SU-DHL-6 (cell line): ENCODE measurements around the gene FAM20B.

Experiments used
- H2AFZ ChIP-seq: fragments of 200-600 bp; sonication (generic); 2 replicates; pipeline ENCODE4 v1.6.1; 2014; ENCODE audit warnings: low read depth, mild to moderate bottlenecking, moderate library complexity, mixed read lengths, antibody characterized with exemption, low read length; ENCODE audit not compliant: severe bottlenecking
- H3F3A ChIP-seq: fragments of 200-600 bp; shearing (Covaris generic); 2 replicates; pipeline ENCODE4 v1.6.0; 2016; ENCODE audit warnings: antibody characterized with exemption, mild to moderate bottlenecking; ENCODE audit not compliant: insufficient read depth
- H3K27ac ChIP-seq: fragments of 200-600 bp; sonication (generic); 2 replicates; pipeline ENCODE4 v1.5.1; 2016; ENCODE audit warnings: low read depth, mild to moderate bottlenecking, low read length, moderate library complexity, mixed read lengths
- H3K27me3 ChIP-seq: fragments of 200-600 bp; sonication (generic), shearing (Covaris generic); 2 replicates; pipeline ENCODE4 v1.6.0; 2014; ENCODE audit warnings: mild to moderate bottlenecking, low read length
- H3K36me3 ChIP-seq: fragments of 200-600 bp; sonication (generic); 2 replicates; pipeline ENCODE4 v1.6.1; 2014; ENCODE audit warnings: mild to moderate bottlenecking, low read length, mixed read lengths
- H3K4me2 ChIP-seq: fragments of 300-600, 200-600 bp; shearing (Covaris generic), sonication (generic); 2 replicates; pipeline ENCODE4 v1.6.0; 2014; ENCODE audit warnings: low read length, low read depth, mild to moderate bottlenecking; ENCODE audit not compliant: poor library complexity, severe bottlenecking
- H3K4me3 ChIP-seq: fragments of 200-600 bp; sonication (generic); 2 replicates; pipeline ENCODE4 v1.5.1; 2014; ENCODE audit warnings: antibody characterized with exemption, low read length, mild to moderate bottlenecking, mixed read lengths; ENCODE audit not compliant: insufficient read depth, poor library complexity, severe bottlenecking
- H3K79me2 ChIP-seq: fragments of 200-600 bp; sonication (generic); 2 replicates; pipeline ENCODE4 v1.6.1; 2014; ENCODE audit warnings: mild to moderate bottlenecking, low read length, moderate library complexity; ENCODE audit not compliant: insufficient read depth
- H3K9ac ChIP-seq: fragments of 200-600 bp; sonication (generic); 2 replicates; pipeline ENCODE4 v1.7.0; 2014; ENCODE audit warnings: mild to moderate bottlenecking, low read length
- H3K9me2 ChIP-seq: fragments of 200-600 bp; sonication (generic); replicated peaks from 2 replicates; pipeline ENCODE4 v1.6.1; 2014; ENCODE audit warnings: low read length; ENCODE audit not compliant: insufficient read depth
- H3K9me3 ChIP-seq: fragments of 200-600 bp; sonication (generic); 2 replicates; pipeline ENCODE4 v1.6.1; 2014; ENCODE audit warnings: low read length, mixed read lengths; ENCODE audit not compliant: insufficient read depth
- H4K20me1 ChIP-seq: fragments of 200-600 bp; sonication (generic); 2 replicates; pipeline ENCODE4 v1.6.1; 2014; ENCODE audit warnings: low read depth, mild to moderate bottlenecking, antibody characterized with exemption, low read length, moderate library complexity, mixed read lengths
- EZH2phosphoT487 ChIP-seq: fragments of 200-600 bp; sonication (generic), shearing (Covaris generic); conservative IDR thresholded peaks from 2 replicates; pipeline ENCODE4 v1.6.1; 2018; ENCODE audit warnings: mild to moderate bottlenecking, antibody characterized with exemption, low read length, moderate library complexity, mixed read lengths
- TF ChIP-seq, protein P1 (sequence below): fragments of 200-600 bp; sonication (generic); IDR thresholded peaks from one replicate; pipeline ENCODE4 v1.5.1; 2017; ENCODE audit warnings: antibody characterized with exemption, mild to moderate bottlenecking, low read length, moderate library complexity; ENCODE audit not compliant: insufficient read depth, poor library complexity, severe bottlenecking

Gene FAM20B

DNA sequence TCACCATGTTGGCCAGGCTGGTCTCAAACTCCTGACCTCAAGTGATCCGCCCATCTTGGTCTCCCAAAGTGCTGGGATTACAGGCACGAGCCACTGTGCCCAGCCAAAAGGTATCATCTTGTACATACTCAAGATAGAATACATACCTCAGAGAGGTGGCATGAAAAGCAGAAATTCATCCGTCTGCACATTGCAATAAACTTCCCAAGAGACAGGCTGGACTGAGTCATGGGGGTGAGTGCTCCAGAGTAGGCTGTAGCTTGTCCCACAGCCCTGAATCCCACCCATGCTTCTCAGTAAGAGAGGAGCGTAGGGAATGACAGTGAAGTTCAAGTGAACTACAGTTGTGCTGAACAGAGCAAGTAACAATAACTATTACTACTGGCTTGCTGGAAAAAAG, 75.9 kb downstream of the FAM20B start:
- Histone ChIP-seq H3K9me3 (no peaks in the 10 kb centered on the region), H3K9me2 (no peaks in the 10 kb centered on the region), H3F3A (no peaks in the 10 kb centered on the region), H2AFZ (no peak overlapping the region), H3K4me2 (no peak overlapping the region), H3K79me2 (no peaks in the 10 kb centered on the region), H3K27ac (no peak overlapping the region), H4K20me1 (no peaks in the 10 kb centered on the region), H3K9ac (no peak overlapping the region), H3K4me3 (no peak overlapping the region), H3K27me3 (no peaks in the 10 kb centered on the region), H3K36me3 (0 out of 2 replicates have a peak, but pooled peaks cover 2% of the 10 kb centered on the region)
- no peak for TF ChIP-seq EZH2phosphoT487
- TF ChIP-seq, protein P1, sequence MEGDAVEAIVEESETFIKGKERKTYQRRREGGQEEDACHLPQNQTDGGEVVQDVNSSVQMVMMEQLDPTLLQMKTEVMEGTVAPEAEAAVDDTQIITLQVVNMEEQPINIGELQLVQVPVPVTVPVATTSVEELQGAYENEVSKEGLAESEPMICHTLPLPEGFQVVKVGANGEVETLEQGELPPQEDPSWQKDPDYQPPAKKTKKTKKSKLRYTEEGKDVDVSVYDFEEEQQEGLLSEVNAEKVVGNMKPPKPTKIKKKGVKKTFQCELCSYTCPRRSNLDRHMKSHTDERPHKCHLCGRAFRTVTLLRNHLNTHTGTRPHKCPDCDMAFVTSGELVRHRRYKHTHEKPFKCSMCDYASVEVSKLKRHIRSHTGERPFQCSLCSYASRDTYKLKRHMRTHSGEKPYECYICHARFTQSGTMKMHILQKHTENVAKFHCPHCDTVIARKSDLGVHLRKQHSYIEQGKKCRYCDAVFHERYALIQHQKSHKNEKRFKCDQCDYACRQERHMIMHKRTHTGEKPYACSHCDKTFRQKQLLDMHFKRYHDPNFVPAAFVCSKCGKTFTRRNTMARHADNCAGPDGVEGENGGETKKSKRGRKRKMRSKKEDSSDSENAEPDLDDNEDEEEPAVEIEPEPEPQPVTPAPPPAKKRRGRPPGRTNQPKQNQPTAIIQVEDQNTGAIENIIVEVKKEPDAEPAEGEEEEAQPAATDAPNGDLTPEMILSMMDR, result no peak

DNA sequence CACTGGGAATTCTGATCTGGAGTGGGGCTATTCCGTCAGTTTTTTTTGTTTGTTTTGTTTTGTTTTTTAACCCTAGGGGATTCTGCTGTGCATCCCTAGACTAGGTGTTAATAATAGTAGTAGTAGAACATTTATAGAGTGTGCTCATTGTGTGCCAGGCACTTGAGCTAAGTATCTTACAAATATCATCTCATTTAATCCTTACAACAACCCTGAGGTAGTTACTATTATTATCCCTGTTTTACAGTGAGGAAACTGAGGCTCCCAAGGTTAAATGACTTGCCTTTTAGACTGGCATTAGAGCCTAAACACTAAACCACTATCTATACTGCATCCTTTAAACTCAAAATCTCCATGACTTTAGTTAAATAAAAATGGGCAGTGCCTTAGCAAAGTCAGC, 78.3 kb downstream of the FAM20B start:
- H3F3A ChIP-seq, result no peaks in the 10 kb centered on the region
- no peak overlapping the region for H3K4me3 ChIP-seq
- H3K36me3 ChIP-seq, result no peaks in the 10 kb centered on the region

DNA sequence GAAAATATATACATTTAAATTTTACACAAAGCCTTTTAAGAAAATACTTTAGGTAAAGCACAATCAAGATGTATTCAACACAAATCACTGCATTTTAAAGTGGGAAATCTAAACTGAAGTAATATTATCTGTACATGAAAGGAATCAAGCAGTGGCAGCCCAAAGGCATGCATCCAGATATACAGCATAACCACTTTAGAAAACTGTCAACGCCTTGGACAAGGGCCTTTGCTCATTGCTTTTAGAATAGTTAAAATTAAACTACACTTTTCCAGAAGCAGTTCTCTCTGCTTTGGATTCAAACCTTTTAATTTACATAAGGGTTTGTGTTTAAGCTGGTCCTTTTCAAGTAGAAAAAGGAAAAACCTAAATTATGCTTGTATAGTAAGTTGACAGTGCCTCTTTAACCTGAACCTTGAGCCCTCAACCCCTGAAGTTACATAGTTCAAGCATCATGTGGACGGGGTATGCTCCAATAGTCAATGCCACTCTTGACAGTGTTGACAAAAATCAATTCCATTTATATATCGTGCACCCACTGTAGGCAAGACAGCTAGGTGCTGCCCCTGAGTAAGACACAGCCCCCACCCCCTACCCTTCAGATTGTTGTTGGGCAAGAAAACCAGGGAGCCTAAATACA, 79.0 kb downstream of the FAM20B start:
- Histone ChIP-seq H3K4me3 (no peak overlapping the region), H3F3A (no peaks in the 10 kb centered on the region), H4K20me1 (no peaks in the 10 kb centered on the region), H3K27me3 (no peaks in the 10 kb centered on the region), H3K9me3 (no peaks in the 10 kb centered on the region), H3K36me3 (no peaks in the 10 kb centered on the region), H3K4me2 (no peak overlapping the region), H3K9me2 (no peaks in the 10 kb centered on the region), H3K9ac (no peak overlapping the region), H3K27ac (no peak overlapping the region), H2AFZ (no peak overlapping the region), H3K79me2 (no peaks in the 10 kb centered on the region)
- TF ChIP-seq EZH2phosphoT487, result no peak
- TF ChIP-seq, protein P1, result no peak

More for the DNA sequence above, 78.3 kb downstream of the FAM20B start:
- Histone ChIP-seq H3K4me2 (no peak overlapping the region), H3K9me2 (no peaks in the 10 kb centered on the region), H3K79me2 (no peaks in the 10 kb centered on the region), H3K27me3 (no peaks in the 10 kb centered on the region), H3K27ac (no peak overlapping the region), H3K9ac (no peak overlapping the region), H2AFZ (no peak overlapping the region), H3K9me3 (no peaks in the 10 kb centered on the region), H4K20me1 (no peaks in the 10 kb centered on the region)
- TF ChIP-seq EZH2phosphoT487, result no peak
- TF ChIP-seq, protein P1, result no peak
